Endometrium (tissue), 2 donors: Measurements from ENCODE around the gene SHTN1.

Source experiments
- FAIRE-seq: peaks from 2 replicates; lab custom pipeline; 2012; peaks lifted over from hg19 to GRCh38; lab: Jason Lieb, UNC
- donor health status: control.
- donor health status: control.

SHTN1 gene

GRCh38 chr10:116833986-116834985 is 170.7 kb downstream of the SHTN1 start:
- no peak for FAIRE-seq

GRCh38 chr10:116831790-116832189 is 173.2 kb downstream of the SHTN1 start:
- no peak for FAIRE-seq
